WTC11 (cell line): ENCODE results near the gene TMA7B. TPM values are rescaled to one million over a fixed set of nuclear protein-coding genes. Genes with fewer than 3 reads are reported as not detected.

Experiments used
- ATAC-seq: fragments of 200-7000 bp; cut with Tn5 transposase; 2 replicates; pipeline ENCODE4 v1.10.0; 2021; ENCODE audit warnings: mild to moderate bottlenecking, moderate library complexity
- CTCF ChIA-PET: fragments of 300-600 bp; sonication (Branson Sonifier 250); formaldehyde crosslinking; loops from one replicate; lab custom pipeline; 2021; ENCODE audit warnings: antibody characterized with exemption; lab: Charles Lee
- POLR2A ChIA-PET: fragments of 350-600 bp; sonication (Branson Sonifier 250); formaldehyde crosslinking; loops from one replicate; lab custom pipeline; 2021; ENCODE audit warnings: antibody characterized with exemption; lab: Charles Lee
- DNase-seq: peaks from one replicate; pipeline ENCODE4 v3.0.0; 2021; ENCODE audit warnings: low spot score
- H3K27ac Mint-ChIP-seq: 2 replicates; pipeline ENCODE4 v1.8.0; 2021; ENCODE audit warnings: mixed read lengths
- H3K27me3 Mint-ChIP-seq: 2 replicates; pipeline ENCODE4 v1.8.0; 2021; ENCODE audit warnings: low read depth, mild to moderate bottlenecking, moderate library complexity, mixed read lengths
- H3K36me3 Mint-ChIP-seq: 2 replicates; pipeline ENCODE4 v1.8.0; 2021; ENCODE audit warnings: mixed read lengths
- H3K4me1 Mint-ChIP-seq: 2 replicates; pipeline ENCODE4 v1.8.0; 2022; ENCODE audit warnings: mixed read lengths
- H3K4me3 Mint-ChIP-seq: 2 replicates; pipeline ENCODE4 v1.8.0; 2021; ENCODE audit warnings: mild to moderate bottlenecking, moderate library complexity, mixed read lengths
- H3K9me3 Mint-ChIP-seq: 2 replicates; pipeline ENCODE4 v1.8.0; 2021; ENCODE audit warnings: mixed read lengths
- ARID4B ChIP-seq: sonication (generic); formaldehyde crosslinking; IDR thresholded peaks from 2 replicates; pipeline ENCODE4 v1.8.0; 2023; ENCODE audit warnings: missing genetic modification reagents, mild to moderate bottlenecking, borderline replicate concordance
- ATF3 ChIP-seq: sonication (generic); formaldehyde crosslinking; conservative IDR thresholded peaks from 2 replicates; pipeline ENCODE4 v1.8.1; 2022; ENCODE audit warnings: mild to moderate bottlenecking, missing genetic modification reagents
- CBFB ChIP-seq: sonication (generic); formaldehyde crosslinking; IDR thresholded peaks from 2 replicates; pipeline ENCODE4 v1.8.1; 2022; ENCODE audit warnings: mild to moderate bottlenecking, low read depth, missing genetic modification reagents
- CREB1 ChIP-seq: sonication (generic); formaldehyde crosslinking; IDR thresholded peaks from 2 replicates; pipeline ENCODE4 v1.8.0; 2023; ENCODE audit warnings: mild to moderate bottlenecking, missing genetic modification reagents
- ETV6 ChIP-seq: sonication (generic); formaldehyde crosslinking; IDR thresholded peaks from 2 replicates; pipeline ENCODE4 v1.8.1; 2022; ENCODE audit warnings: mild to moderate bottlenecking, missing genetic modification reagents
- FOXP1 ChIP-seq: sonication (generic); formaldehyde crosslinking; IDR thresholded peaks from 2 replicates; pipeline ENCODE4 v1.8.0; 2022; ENCODE audit warnings: missing genetic modification reagents, mild to moderate bottlenecking, moderate library complexity, borderline replicate concordance
- IRF2 ChIP-seq: sonication (generic); formaldehyde crosslinking; IDR thresholded peaks from 2 replicates; pipeline ENCODE4 v1.8.0; 2022; ENCODE audit warnings: low read depth, missing genetic modification reagents, borderline replicate concordance
- MXD4 ChIP-seq: fragments of 250-450 bp; sonication (Bioruptor Pico); IDR thresholded peaks from 2 replicates; pipeline ENCODE4 v1.8.0; 2021; ENCODE audit warnings: mild to moderate bottlenecking, moderate library complexity, borderline replicate concordance
- OVOL2 ChIP-seq: fragments of 250-450 bp; sonication (Bioruptor Pico); IDR thresholded peaks from 2 replicates; pipeline ENCODE4 v1.9.0; 2021; ENCODE audit warnings: mild to moderate bottlenecking, borderline replicate concordance
- TCF7 ChIP-seq: sonication (generic); formaldehyde crosslinking; IDR thresholded peaks from 2 replicates; pipeline ENCODE4 v1.8.0; 2022; ENCODE audit warnings: mild to moderate bottlenecking, low read depth, missing genetic modification reagents, moderate library complexity
- TEAD1 ChIP-seq: sonication (generic); formaldehyde crosslinking; IDR thresholded peaks from 2 replicates; pipeline ENCODE4 v1.8.0; 2022; ENCODE audit warnings: mild to moderate bottlenecking, missing genetic modification reagents
- ZNF423 ChIP-seq: fragments of 250-450 bp; sonication (Bioruptor Pico); IDR thresholded peaks from 2 replicates; pipeline ENCODE4 v2.1.2; 2022; ENCODE audit warnings: mild to moderate bottlenecking, moderate library complexity
- total RNA-seq: library from RNA; stranded (reverse); gene quantifications from 3 replicates; pipeline ENCODE4 v1.2.3, GENCODE V29; 2021
- TF ChIP-seq, protein P1 (sequence below): sonication (generic); formaldehyde crosslinking; IDR thresholded peaks from 2 replicates; pipeline ENCODE4 v1.8.0; 2023; ENCODE audit warnings: missing genetic modification reagents
- TF ChIP-seq, protein P2 (sequence below): sonication (generic); formaldehyde crosslinking; IDR thresholded peaks from 2 replicates; pipeline ENCODE4 v1.8.0; 2022; ENCODE audit warnings: mild to moderate bottlenecking, missing genetic modification reagents
- TF ChIP-seq, protein P3 (sequence below): fragments of 250-450 bp; sonication (Bioruptor Pico); IDR thresholded peaks from 2 replicates; pipeline ENCODE4 v1.9.0; 2021; ENCODE audit warnings: mild to moderate bottlenecking
- TF ChIP-seq, protein P4 (sequence below): sonication (generic); formaldehyde crosslinking; IDR thresholded peaks from 2 replicates; pipeline ENCODE4 v1.8.1; 2023; ENCODE audit warnings: mild to moderate bottlenecking, missing genetic modification reagents, moderate library complexity

The TMA7B gene
- total RNA-seq, 1 experiment from 2014 or later = not detected

GRCh38 chr22:39920134-39920743, 40.0 kb upstream of the TMA7B start:
- H3K9me3 Mint-ChIP-seq = no peaks in the 10 kb centered on the region
- no peak overlapping the region for H3K27ac Mint-ChIP-seq
- ChIA-PET CTCF (interaction anchor here (1.3 to 5.3 kb wide), 5 partner anchors 13 to 116 kb away, joined by 3 to 34 read pairs (median 7); no protein-coding TSS in a partner anchor), POLR2A (no interaction called here)
- H3K36me3 Mint-ChIP-seq = no peaks in the 10 kb centered on the region
- DNase-seq (no peak), ATAC-seq (no peak)
- no peaks in the 10 kb centered on the region for H3K27me3 Mint-ChIP-seq
- H3K4me3 Mint-ChIP-seq = no peak overlapping the region
- H3K4me1 Mint-ChIP-seq = peaks cover 12% of the 10 kb centered on the region
- no peak for TF ChIP-seq ARID4B (CRISPR knock-in tag)
- TF ChIP-seq, protein P1, sequence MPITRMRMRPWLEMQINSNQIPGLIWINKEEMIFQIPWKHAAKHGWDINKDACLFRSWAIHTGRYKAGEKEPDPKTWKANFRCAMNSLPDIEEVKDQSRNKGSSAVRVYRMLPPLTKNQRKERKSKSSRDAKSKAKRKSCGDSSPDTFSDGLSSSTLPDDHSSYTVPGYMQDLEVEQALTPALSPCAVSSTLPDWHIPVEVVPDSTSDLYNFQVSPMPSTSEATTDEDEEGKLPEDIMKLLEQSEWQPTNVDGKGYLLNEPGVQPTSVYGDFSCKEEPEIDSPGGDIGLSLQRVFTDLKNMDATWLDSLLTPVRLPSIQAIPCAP (CRISPR knock-in tag) = no peak
- TF ChIP-seq ETV6 = no peak
- TF ChIP-seq FOXP1 (CRISPR knock-in tag) = no peak

- ATAC-seq (no peak), DNase-seq (no peak)
- ChIA-PET CTCF (interaction anchor here (0.6 to 5.3 kb wide), 3 partner anchors 9 to 175 kb away, joined by 3 to 34 read pairs (median 5); no protein-coding TSS in a partner anchor), POLR2A (no interaction called here)
- no peaks in the 10 kb centered on the region for H3K27me3 Mint-ChIP-seq
- TF ChIP-seq ZNF423 (CRISPR knock-in tag) = no peak
- TF ChIP-seq TEAD1 (CRISPR knock-in tag) = no peak
- TF ChIP-seq CBFB (CRISPR knock-in tag) = no peak
- TF ChIP-seq, protein P2, sequence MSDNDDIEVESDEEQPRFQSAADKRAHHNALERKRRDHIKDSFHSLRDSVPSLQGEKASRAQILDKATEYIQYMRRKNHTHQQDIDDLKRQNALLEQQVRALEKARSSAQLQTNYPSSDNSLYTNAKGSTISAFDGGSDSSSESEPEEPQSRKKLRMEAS (CRISPR knock-in tag) = no peak
- TF ChIP-seq FOXP1 (CRISPR knock-in tag) = no peak
- TF ChIP-seq, protein P3, sequence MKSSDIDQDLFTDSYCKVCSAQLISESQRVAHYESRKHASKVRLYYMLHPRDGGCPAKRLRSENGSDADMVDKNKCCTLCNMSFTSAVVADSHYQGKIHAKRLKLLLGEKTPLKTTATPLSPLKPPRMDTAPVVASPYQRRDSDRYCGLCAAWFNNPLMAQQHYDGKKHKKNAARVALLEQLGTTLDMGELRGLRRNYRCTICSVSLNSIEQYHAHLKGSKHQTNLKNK (CRISPR knock-in tag) = no peak
- no peak overlapping the region for H3K27ac Mint-ChIP-seq
- no peak overlapping the region for H3K4me3 Mint-ChIP-seq
- no peaks in the 10 kb centered on the region for H3K9me3 Mint-ChIP-seq
- H3K4me1 Mint-ChIP-seq = peaks cover 17% of the 10 kb centered on the region
- no peaks in the 10 kb centered on the region for H3K36me3 Mint-ChIP-seq
Measured at GRCh38 chr22:39923696-39924095, 36.5 kb upstream of the TMA7B start.

GRCh38 chr22:39924286-39924685, 35.9 kb upstream of the TMA7B start:
- TF ChIP-seq IRF2 (CRISPR knock-in tag) (no peak), MXD4 (CRISPR knock-in tag) (no peak), CREB1 (CRISPR knock-in tag) (no peak), ATF3 (no peak), OVOL2 (CRISPR knock-in tag) (no peak), TCF7 (CRISPR knock-in tag) (no peak)
- TF ChIP-seq, protein P4, sequence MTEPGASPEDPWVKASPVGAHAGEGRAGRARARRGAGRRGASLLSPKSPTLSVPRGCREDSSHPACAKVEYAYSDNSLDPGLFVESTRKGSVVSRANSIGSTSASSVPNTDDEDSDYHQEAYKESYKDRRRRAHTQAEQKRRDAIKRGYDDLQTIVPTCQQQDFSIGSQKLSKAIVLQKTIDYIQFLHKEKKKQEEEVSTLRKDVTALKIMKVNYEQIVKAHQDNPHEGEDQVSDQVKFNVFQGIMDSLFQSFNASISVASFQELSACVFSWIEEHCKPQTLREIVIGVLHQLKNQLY = no peak
- peaks cover 17% of the 10 kb centered on the region for H3K4me1 Mint-ChIP-seq
- ATAC-seq = no peak
- CTCF ChIA-PET = interaction anchor here (5.3 to 6.5 kb wide), 2 partner anchors 9 to 100 kb away, joined by 34 to 47 read pairs; no protein-coding TSS in a partner anchor
- no peak for DNase-seq
- no peaks in the 10 kb centered on the region for H3K9me3 Mint-ChIP-seq
- POLR2A ChIA-PET = no interaction called here
- no peaks in the 10 kb centered on the region for H3K27me3 Mint-ChIP-seq
- H3K4me3 Mint-ChIP-seq = no peak overlapping the region
- no peaks in the 10 kb centered on the region for H3K36me3 Mint-ChIP-seq
- H3K27ac Mint-ChIP-seq = no peak overlapping the region
